ENCODE data around the gene CELSR1. TPM values are rescaled to one million over a fixed set of nuclear protein-coding genes. Genes with fewer than 3 reads are reported as not detected.

Gene CELSR1
- total RNA-seq, 2 donors from 2014 or later = 24.4 to 34.1 TPM

DNA sequence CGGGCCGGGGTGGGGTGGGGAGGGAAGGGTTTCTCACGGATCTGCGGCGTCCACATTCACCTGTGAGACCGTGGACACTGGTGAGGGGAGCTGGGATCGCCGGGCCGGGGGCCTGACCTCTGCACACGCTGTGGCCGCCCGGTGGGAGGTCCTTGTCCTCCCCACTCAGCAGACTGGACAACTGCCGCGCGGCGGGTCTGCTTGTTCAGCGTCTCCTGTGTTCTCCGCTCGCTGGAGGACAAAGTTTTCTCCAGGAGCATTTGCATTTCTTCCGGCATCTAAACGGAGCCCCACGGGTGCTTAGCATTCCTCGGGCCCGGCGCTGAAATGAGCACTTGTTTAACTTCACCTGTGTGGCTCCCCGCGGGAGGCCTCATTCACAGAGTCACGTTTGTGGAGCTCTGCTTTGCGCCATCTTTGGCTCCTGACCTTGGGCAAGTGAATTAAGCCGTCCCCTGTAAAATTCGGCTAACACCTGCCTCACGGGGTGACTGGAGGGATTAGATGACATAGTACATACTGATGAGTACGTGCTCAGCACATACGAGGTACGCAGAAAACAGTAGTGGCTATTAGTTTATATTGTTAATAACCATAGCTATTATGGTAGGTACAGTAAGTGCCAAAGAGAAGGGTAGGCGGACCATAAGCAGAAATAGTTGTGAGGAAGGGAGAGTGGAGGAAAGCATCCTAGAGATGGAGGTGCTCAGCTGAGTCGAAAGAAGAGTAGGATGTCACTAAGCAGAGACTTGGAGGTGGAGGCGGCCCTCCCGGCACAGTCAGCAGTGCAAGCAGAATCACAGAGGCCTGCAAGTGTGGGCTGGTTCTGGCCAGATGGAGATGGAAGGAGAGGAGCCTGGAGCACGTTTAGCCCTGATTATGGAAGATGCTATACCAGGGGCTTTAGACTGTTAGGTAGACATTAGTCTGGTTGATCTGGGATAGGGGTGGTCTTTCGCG, 201.0 kb downstream of the CELSR1 start:
- H3K27ac Mint-ChIP-seq = peak overlapping the region; percentile 95
- DNase-seq = peak; percentile 73
- peaks cover 5% of the 10 kb centered on the region for H3K4me1 ChIP-seq (ENCODE audit: control insufficient read depth, insufficient read depth, low read length)
- peaks cover 40% of the 10 kb centered on the region for H3K4me1 Mint-ChIP-seq
- H3K9me3 Mint-ChIP-seq = no peaks in the 10 kb centered on the region
- peak overlapping the region; percentile 85 for H3K9ac ChIP-seq (ENCODE audit: extremely low read depth, low read length, poor library complexity, severe bottlenecking)
- no peaks in the 10 kb centered on the region for H3K27me3 ChIP-seq (ENCODE audit: control insufficient read depth, insufficient read depth, low read length, poor library complexity, severe bottlenecking)
- 16 to 18% methylated on average over 22 to 42 of the region's 42 CpGs for WGBS, 2 experiments (ENCODE audit: insufficient coverage in 1 of 2, insufficient read length in 1 of 2)
- peaks cover 32% of the 10 kb centered on the region for H3K36me3 Mint-ChIP-seq (ENCODE audit: low read depth)
- TF ChIP-seq, protein P1, sequence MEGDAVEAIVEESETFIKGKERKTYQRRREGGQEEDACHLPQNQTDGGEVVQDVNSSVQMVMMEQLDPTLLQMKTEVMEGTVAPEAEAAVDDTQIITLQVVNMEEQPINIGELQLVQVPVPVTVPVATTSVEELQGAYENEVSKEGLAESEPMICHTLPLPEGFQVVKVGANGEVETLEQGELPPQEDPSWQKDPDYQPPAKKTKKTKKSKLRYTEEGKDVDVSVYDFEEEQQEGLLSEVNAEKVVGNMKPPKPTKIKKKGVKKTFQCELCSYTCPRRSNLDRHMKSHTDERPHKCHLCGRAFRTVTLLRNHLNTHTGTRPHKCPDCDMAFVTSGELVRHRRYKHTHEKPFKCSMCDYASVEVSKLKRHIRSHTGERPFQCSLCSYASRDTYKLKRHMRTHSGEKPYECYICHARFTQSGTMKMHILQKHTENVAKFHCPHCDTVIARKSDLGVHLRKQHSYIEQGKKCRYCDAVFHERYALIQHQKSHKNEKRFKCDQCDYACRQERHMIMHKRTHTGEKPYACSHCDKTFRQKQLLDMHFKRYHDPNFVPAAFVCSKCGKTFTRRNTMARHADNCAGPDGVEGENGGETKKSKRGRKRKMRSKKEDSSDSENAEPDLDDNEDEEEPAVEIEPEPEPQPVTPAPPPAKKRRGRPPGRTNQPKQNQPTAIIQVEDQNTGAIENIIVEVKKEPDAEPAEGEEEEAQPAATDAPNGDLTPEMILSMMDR (conservative IDR thresholded peaks at IDR 0.05) = no peak
- peaks cover 54% of the 10 kb centered on the region for H3K36me3 ChIP-seq (ENCODE audit: control insufficient read depth, insufficient read depth, low read length)
- peak overlapping the region; percentile 36 for H3K27ac ChIP-seq (ENCODE audit: low read depth, low read length)
- H3K4me3 Mint-ChIP-seq = peak overlapping the region; percentile 94
- no peaks in the 10 kb centered on the region for H3K27me3 Mint-ChIP-seq (ENCODE audit: insufficient read depth)
- H3K9me3 ChIP-seq (ENCODE audit: control insufficient read depth, low read length) = no peaks in the 10 kb centered on the region
- peak overlapping the region; percentile 81 for H3K4me3 ChIP-seq (ENCODE audit: low read length)

DNA sequence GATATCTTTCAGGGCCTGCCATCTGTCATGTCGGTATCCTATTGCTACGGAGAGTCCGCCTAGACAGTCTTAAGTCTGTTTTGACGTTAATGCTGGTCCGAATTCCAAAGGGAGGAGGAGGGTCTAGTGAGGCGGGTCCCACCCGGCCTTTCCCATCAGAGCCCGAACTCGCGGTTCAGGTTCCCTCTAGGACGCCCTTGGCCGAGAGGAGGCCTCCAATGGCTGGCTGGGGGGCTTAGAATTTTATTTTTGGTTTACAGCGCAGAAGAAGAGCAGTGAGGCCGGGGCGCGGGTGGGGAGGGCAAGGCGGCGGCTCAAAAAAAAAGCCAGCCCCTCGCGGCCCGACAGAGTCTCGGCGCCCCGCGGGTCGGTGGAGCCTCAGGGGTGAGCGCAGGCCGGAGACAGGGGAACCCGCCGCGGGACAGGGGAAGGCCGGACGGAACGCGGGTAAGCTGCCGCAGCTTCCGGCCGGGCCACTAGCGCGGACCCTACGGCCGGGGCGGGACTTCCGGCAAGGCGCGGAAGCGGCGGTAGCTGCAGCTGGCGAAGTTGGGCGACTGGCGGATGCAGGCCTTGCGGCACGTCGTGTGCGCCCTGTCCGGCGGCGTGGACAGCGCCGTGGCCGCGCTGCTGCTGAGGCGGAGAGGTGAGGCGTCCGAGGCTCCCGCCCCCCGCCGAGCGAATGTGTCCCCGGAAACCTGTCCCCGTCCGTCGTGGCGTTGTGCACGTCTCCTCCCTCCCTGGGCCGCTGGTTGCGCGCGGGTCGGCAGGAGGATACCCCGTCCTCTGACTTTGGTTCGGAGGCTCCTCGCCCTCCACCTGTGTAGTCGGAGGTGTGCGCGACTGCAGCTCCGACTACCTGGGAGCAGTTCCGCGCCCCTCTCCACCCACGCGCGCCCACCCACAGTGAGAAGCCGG, 202.0 kb downstream of the CELSR1 start, which contains the start of gene TRMU:
Gene TRMU, plus strand, starts transcription at position 514 of the 918 bp plus-strand sequence. Its CDS starts 51 bp downstream, at position 565.
- WGBS, 2 experiments (ENCODE audit: insufficient coverage in 1 of 2, insufficient read length in 1 of 2) = 1 to 2% methylated on average over 28 to 88 of the region's 93 CpGs
- peak within 1 kb of the TSS; percentile 94 for H3K4me3 Mint-ChIP-seq
- Histone ChIP-seq H3K4me3 (ENCODE audit: low read length) (peak within 1 kb of the TSS; percentile 81), H3K36me3 (ENCODE audit: control insufficient read depth, insufficient read depth, low read length) (peaks cover 54% of the 10 kb centered on the region), H3K9me3 (ENCODE audit: control insufficient read depth, low read length) (no peaks in the 10 kb centered on the region), H3K27ac (ENCODE audit: low read depth, low read length) (peak within 1 kb of the TSS; percentile 77), H3K9ac (ENCODE audit: extremely low read depth, low read length, poor library complexity, severe bottlenecking) (peak within 1 kb of the TSS; percentile 85), H3K4me1 (ENCODE audit: control insufficient read depth, insufficient read depth, low read length) (peaks cover 5% of the 10 kb centered on the region), H3K27me3 (ENCODE audit: control insufficient read depth, insufficient read depth, low read length, poor library complexity, severe bottlenecking) (no peaks in the 10 kb centered on the region)
- H3K27me3 Mint-ChIP-seq (ENCODE audit: insufficient read depth) = no peaks in the 10 kb centered on the region
- peaks cover 41% of the 10 kb centered on the region for H3K4me1 Mint-ChIP-seq
- peaks cover 34% of the 10 kb centered on the region for H3K36me3 Mint-ChIP-seq (ENCODE audit: low read depth)
- TF ChIP-seq, protein P1 (conservative IDR thresholded peaks at IDR 0.05) = no peak
- H3K27ac Mint-ChIP-seq = peak within 1 kb of the TSS; percentile 98
- no peaks in the 10 kb centered on the region for H3K9me3 Mint-ChIP-seq
- peak; percentile 92 for DNase-seq

- no peak for DNase-seq
- no peaks in the 10 kb centered on the region for H3K9me3 Mint-ChIP-seq
- no peak overlapping the region for H3K4me3 ChIP-seq (ENCODE audit: low read length)
- no peaks in the 10 kb centered on the region for H3K27me3 Mint-ChIP-seq (ENCODE audit: insufficient read depth)
- H3K27ac Mint-ChIP-seq = peak overlapping the region; percentile 95
- no peaks in the 10 kb centered on the region for H3K27me3 ChIP-seq (ENCODE audit: control insufficient read depth, insufficient read depth, low read length, poor library complexity, severe bottlenecking)
- H3K4me1 ChIP-seq (ENCODE audit: control insufficient read depth, insufficient read depth, low read length) = peaks cover 5% of the 10 kb centered on the region
- peaks cover 35% of the 10 kb centered on the region for H3K4me1 Mint-ChIP-seq
- H3K9me3 ChIP-seq (ENCODE audit: control insufficient read depth, low read length) = no peaks in the 10 kb centered on the region
- WGBS, 2 experiments (ENCODE audit: insufficient coverage in 1 of 2, insufficient read length in 1 of 2) = 94 to 95% methylated on average over 14 to 23 of the region's 23 CpGs
- H3K36me3 ChIP-seq (ENCODE audit: control insufficient read depth, insufficient read depth, low read length) = peaks cover 36% of the 10 kb centered on the region
- peaks cover 20% of the 10 kb centered on the region for H3K36me3 Mint-ChIP-seq (ENCODE audit: low read depth)
- TF ChIP-seq, protein P1 (conservative IDR thresholded peaks at IDR 0.05) = no peak
- no peak overlapping the region for H3K9ac ChIP-seq (ENCODE audit: extremely low read depth, low read length, poor library complexity, severe bottlenecking)
- no peak overlapping the region for H3K4me3 Mint-ChIP-seq
- no peak overlapping the region for H3K27ac ChIP-seq (ENCODE audit: low read depth, low read length)
Observed at GRCh38 chr22:46331496-46331895, 205.9 kb downstream of the CELSR1 start.
